ENCODE measurements around the gene TSFM. TPM values are rescaled to one million over a fixed set of nuclear protein-coding genes. Genes with fewer than 3 reads are reported as not detected.

Gene TSFM
- polyA plus RNA-seq, 1 experiment: 15.1 TPM

GRCh38 chr12:57741844-57742738 is 40.5 kb upstream of the TSFM start:
- TF ChIP-seq, protein P1, sequence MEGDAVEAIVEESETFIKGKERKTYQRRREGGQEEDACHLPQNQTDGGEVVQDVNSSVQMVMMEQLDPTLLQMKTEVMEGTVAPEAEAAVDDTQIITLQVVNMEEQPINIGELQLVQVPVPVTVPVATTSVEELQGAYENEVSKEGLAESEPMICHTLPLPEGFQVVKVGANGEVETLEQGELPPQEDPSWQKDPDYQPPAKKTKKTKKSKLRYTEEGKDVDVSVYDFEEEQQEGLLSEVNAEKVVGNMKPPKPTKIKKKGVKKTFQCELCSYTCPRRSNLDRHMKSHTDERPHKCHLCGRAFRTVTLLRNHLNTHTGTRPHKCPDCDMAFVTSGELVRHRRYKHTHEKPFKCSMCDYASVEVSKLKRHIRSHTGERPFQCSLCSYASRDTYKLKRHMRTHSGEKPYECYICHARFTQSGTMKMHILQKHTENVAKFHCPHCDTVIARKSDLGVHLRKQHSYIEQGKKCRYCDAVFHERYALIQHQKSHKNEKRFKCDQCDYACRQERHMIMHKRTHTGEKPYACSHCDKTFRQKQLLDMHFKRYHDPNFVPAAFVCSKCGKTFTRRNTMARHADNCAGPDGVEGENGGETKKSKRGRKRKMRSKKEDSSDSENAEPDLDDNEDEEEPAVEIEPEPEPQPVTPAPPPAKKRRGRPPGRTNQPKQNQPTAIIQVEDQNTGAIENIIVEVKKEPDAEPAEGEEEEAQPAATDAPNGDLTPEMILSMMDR (IDR thresholded peaks at IDR 0.05; ENCODE audit: insufficient read depth, low read depth, low read length): no peak
- H3K27me3 ChIP-seq (ENCODE audit: control insufficient read depth, insufficient read depth, low read length): peaks cover 36% of the 10 kb centered on the region
- H3K36me3 ChIP-seq (ENCODE audit: control insufficient read depth, insufficient read depth, low read length): peaks cover 5% of the 10 kb centered on the region
- CTCF ChIA-PET: interaction anchor here (1.4 kb wide), 1 partner anchor 16 kb away, joined by 4 read pairs; no protein-coding TSS in a partner anchor
- POLR2A ChIA-PET: no interaction called here
- no peak for DNase-seq (ENCODE audit: low read depth)
- no peak overlapping the region for H3K4me3 ChIP-seq (ENCODE audit: low read depth, low read length)

- no peak for DNase-seq (ENCODE audit: low read depth)
- CTCF ChIA-PET: interaction anchor here (1.8 to 2.2 kb wide), 2 partner anchors 16 to 17 kb away, joined by 5 to 14 read pairs; no protein-coding TSS in a partner anchor
- TF ChIP-seq, protein P1 (IDR thresholded peaks at IDR 0.05; ENCODE audit: insufficient read depth, low read depth, low read length): no peak
- Histone ChIP-seq H3K4me3 (ENCODE audit: low read depth, low read length) (no peak overlapping the region), H3K27me3 (ENCODE audit: control insufficient read depth, insufficient read depth, low read length) (peaks cover 28% of the 10 kb centered on the region), H3K36me3 (ENCODE audit: control insufficient read depth, insufficient read depth, low read length) (peaks cover 11% of the 10 kb centered on the region)
- POLR2A ChIA-PET: no interaction called here
Observed at GRCh38 chr12:57743769-57744168, 38.8 kb upstream of the TSFM start.

- TF ChIP-seq, protein P1 (IDR thresholded peaks at IDR 0.05; ENCODE audit: insufficient read depth, low read depth, low read length): no peak
- peak overlapping the region; percentile 75 for H3K4me3 ChIP-seq (ENCODE audit: low read depth, low read length)
- H3K27me3 ChIP-seq (ENCODE audit: control insufficient read depth, insufficient read depth, low read length): peaks cover 24% of the 10 kb centered on the region
- CTCF ChIA-PET: interaction anchor here (0.9 to 2.2 kb wide), 3 partner anchors 11 to 18 kb away, joined by 3 to 14 read pairs (median 5); no protein-coding TSS in a partner anchor
- POLR2A ChIA-PET: interaction anchor here (0.6 to 1.2 kb wide), 3 partner anchors 28 to 197 kb away, joined by 3 read pairs; partner anchors contain the start of genes ATP23 and EEF1AKMT3
- H3K36me3 ChIP-seq (ENCODE audit: control insufficient read depth, insufficient read depth, low read length): peaks cover 15% of the 10 kb centered on the region
- no peak for DNase-seq (ENCODE audit: low read depth)
Observed at GRCh38 chr12:57744194-57744776, 38.3 kb upstream of the TSFM start.

DNA sequence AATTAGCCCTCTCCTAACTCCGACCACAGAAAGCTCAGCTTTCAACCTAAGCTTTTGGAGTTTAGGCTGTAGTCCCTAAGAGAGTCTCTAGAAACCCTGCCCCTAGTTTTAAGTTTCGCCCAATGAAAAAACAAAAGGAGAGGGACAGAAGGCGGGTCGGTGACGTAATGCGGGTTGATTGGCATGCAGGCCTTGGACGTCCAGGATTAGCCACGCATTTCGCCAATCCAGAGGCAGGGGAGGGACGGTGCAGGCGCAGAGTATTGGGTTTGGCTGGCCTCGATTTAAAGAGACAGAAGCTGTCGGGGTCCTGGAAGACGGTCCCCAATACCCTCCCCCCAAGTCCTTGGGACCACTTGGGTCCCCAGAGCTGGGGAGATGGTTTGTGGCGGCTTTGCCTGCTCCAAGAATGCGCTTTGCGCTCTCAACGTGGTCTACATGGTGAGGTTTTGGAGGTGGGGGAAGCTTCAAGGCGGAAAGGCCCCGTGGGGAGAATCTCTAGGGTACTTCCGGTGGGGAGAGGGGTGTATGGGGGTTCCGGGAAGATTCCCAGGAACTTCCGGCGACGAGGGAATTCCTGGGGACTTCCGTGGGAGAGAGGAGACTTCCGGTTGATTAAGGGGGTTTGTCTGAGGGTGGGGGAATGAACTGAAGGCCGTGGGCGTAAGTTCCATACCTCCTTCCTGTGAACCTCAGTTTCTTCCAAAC is 37.7 kb upstream of the TSFM start, which contains the start of gene TSPAN31:
Gene TSPAN31, plus strand, starts transcription at position 263 of the 708 bp plus-strand sequence. Its CDS starts 116 bp downstream, at position 379.
- DNase-seq (ENCODE audit: low read depth): peak; percentile 90
- Histone ChIP-seq H3K4me3 (ENCODE audit: low read depth, low read length) (peak within 1 kb of the TSS; percentile 75), H3K27me3 (ENCODE audit: control insufficient read depth, insufficient read depth, low read length) (peaks cover 18% of the 10 kb centered on the region), H3K36me3 (ENCODE audit: control insufficient read depth, insufficient read depth, low read length) (peaks cover 15% of the 10 kb centered on the region)
- CTCF ChIA-PET: interaction anchor here (0.8 to 2.2 kb wide), 6 partner anchors 8 to 19 kb away, joined by 3 to 14 read pairs (median 4); no protein-coding TSS in a partner anchor
- TF ChIP-seq, protein P1 (IDR thresholded peaks at IDR 0.05; ENCODE audit: insufficient read depth, low read depth, low read length): no peak
- POLR2A ChIA-PET: interaction anchor here (0.6 to 1.2 kb wide), 3 partner anchors 28 to 196 kb away, joined by 3 read pairs; partner anchors contain the start of genes ATP23 and EEF1AKMT3

Measured in BJ (cell line).